ENCODE data around the gene WBP2. TPM values are rescaled to one million over a fixed set of nuclear protein-coding genes. Genes with fewer than 3 reads are reported as not detected.

The WBP2 gene
- total and polyA plus RNA-seq, 2 of the 13 experiments (the other 11 are each of a cell fraction or from before 2014, with no cell fraction given) = 29.2 to 29.5 TPM

DNA sequence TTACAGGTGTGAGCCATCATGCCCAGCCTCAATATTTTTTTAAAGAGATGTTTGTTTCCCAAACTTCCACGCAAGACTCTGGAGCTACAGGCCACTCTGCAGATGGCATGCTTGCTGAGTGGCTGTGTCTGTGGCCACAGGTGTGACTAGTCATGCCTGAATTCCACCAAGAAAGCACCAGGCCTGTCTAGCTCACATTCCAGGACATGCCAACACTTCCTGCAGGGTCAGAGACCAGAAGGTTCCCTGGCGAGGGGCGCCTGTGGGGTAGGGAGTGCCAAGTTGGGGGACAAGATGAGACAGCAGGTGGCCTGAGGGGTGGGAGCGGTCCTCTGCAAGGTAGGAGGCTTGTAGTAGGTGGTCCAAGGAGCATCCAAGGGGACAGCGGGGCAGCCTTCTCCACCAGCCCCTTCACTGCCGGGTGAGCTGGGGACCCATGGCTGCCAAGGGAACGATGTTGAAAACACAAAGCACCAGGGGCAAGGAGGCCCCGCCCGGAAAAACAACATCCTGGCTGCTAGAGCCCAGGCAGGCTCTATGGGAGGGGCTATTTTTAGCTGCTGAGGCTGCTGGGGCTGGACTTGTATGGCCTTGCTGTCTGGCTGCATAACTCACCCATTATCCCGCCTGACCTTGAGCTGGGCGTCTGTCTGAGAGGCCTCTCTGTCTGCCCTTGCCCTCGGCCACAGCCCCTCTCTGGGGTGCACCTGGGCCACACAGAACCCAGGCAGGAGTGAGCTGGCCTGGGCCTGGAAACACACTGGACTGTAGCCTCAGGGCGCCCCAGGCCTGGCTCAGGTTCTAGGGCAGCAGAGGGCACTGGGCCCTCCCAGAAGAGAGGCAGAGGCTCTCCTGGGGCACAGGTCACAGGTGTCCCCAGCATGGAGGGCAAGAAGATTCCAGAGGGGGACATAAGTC is 17.6 kb upstream of the WBP2 start (continued):
- TF ChIP-seq, protein P1, sequence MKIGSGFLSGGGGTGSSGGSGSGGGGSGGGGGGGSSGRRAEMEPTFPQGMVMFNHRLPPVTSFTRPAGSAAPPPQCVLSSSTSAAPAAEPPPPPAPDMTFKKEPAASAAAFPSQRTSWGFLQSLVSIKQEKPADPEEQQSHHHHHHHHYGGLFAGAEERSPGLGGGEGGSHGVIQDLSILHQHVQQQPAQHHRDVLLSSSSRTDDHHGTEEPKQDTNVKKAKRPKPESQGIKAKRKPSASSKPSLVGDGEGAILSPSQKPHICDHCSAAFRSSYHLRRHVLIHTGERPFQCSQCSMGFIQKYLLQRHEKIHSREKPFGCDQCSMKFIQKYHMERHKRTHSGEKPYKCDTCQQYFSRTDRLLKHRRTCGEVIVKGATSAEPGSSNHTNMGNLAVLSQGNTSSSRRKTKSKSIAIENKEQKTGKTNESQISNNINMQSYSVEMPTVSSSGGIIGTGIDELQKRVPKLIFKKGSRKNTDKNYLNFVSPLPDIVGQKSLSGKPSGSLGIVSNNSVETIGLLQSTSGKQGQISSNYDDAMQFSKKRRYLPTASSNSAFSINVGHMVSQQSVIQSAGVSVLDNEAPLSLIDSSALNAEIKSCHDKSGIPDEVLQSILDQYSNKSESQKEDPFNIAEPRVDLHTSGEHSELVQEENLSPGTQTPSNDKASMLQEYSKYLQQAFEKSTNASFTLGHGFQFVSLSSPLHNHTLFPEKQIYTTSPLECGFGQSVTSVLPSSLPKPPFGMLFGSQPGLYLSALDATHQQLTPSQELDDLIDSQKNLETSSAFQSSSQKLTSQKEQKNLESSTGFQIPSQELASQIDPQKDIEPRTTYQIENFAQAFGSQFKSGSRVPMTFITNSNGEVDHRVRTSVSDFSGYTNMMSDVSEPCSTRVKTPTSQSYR (CRISPR knock-in tag; IDR thresholded peaks at IDR 0.05; ENCODE audit: borderline replicate concordance) = peak; percentile 77; the same call in 1 of the 2 replicates
- TF ChIP-seq MZF1 (CRISPR knock-in tag; IDR thresholded peaks at IDR 0.05; ENCODE audit: borderline replicate concordance) (no peak), GZF1 (CRISPR knock-in tag; IDR thresholded peaks at IDR 0.05) (peak; percentile 82), RFX3 (CRISPR knock-in tag; IDR thresholded peaks at IDR 0.05) (peak; percentile 68), AGO1 (IDR thresholded peaks at IDR 0.05; ENCODE audit: low read depth, low read length, poor library complexity, severe bottlenecking) (peak; percentile 94), RFXAP (CRISPR knock-in tag; IDR thresholded peaks at IDR 0.05; ENCODE audit: borderline replicate concordance) (peak; percentile 95; the same call in 1 of the 2 replicates), CHCHD3 (CRISPR knock-in tag; IDR thresholded peaks at IDR 0.05) (no peak), NFATC3 (CRISPR knock-in tag; IDR thresholded peaks at IDR 0.05) (no peak; the same call in 1 of the 2 replicates), HNRNPUL1 (IDR thresholded peaks at IDR 0.05; ENCODE audit: low read depth, low read length) (no peak), NR2F1 (CRISPR knock-in tag; IDR thresholded peaks at IDR 0.05) (peak; percentile 23 to 58; a peak in 2 of 4 replicates), ZNF441 (CRISPR knock-in tag; IDR thresholded peaks at IDR 0.05; ENCODE audit: borderline replicate concordance) (peak; percentile 74), MEIS1 (CRISPR knock-in tag; IDR thresholded peaks at IDR 0.05; ENCODE audit: borderline replicate concordance) (peak; percentile 55; the same call in 1 of the 2 replicates)
- TF ChIP-seq, protein P2, sequence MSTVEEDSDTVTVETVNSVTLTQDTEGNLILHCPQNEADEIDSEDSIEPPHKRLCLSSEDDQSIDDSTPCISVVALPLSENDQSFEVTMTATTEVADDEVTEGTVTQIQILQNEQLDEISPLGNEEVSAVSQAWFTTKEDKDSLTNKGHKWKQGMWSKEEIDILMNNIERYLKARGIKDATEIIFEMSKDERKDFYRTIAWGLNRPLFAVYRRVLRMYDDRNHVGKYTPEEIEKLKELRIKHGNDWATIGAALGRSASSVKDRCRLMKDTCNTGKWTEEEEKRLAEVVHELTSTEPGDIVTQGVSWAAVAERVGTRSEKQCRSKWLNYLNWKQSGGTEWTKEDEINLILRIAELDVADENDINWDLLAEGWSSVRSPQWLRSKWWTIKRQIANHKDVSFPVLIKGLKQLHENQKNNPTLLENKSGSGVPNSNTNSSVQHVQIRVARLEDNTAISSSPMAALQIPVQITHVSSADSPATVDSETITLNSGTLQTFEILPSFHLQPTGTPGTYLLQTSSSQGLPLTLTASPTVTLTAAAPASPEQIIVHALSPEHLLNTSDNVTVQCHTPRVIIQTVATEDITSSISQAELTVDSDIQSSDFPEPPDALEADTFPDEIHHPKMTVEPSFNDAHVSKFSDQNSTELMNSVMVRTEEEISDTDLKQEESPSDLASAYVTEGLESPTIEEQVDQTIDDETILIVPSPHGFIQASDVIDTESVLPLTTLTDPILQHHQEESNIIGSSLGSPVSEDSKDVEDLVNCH (CRISPR knock-in tag; IDR thresholded peaks at IDR 0.05) = no peak
- TF ChIP-seq, protein P3, sequence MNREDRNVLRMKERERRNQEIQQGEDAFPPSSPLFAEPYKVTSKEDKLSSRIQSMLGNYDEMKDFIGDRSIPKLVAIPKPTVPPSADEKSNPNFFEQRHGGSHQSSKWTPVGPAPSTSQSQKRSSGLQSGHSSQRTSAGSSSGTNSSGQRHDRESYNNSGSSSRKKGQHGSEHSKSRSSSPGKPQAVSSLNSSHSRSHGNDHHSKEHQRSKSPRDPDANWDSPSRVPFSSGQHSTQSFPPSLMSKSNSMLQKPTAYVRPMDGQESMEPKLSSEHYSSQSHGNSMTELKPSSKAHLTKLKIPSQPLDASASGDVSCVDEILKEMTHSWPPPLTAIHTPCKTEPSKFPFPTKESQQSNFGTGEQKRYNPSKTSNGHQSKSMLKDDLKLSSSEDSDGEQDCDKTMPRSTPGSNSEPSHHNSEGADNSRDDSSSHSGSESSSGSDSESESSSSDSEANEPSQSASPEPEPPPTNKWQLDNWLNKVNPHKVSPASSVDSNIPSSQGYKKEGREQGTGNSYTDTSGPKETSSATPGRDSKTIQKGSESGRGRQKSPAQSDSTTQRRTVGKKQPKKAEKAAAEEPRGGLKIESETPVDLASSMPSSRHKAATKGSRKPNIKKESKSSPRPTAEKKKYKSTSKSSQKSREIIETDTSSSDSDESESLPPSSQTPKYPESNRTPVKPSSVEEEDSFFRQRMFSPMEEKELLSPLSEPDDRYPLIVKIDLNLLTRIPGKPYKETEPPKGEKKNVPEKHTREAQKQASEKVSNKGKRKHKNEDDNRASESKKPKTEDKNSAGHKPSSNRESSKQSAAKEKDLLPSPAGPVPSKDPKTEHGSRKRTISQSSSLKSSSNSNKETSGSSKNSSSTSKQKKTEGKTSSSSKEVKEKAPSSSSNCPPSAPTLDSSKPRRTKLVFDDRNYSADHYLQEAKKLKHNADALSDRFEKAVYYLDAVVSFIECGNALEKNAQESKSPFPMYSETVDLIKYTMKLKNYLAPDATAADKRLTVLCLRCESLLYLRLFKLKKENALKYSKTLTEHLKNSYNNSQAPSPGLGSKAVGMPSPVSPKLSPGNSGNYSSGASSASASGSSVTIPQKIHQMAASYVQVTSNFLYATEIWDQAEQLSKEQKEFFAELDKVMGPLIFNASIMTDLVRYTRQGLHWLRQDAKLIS (CRISPR knock-in tag; IDR thresholded peaks at IDR 0.05) = peak; percentile 84
- TF ChIP-seq, protein P4, sequence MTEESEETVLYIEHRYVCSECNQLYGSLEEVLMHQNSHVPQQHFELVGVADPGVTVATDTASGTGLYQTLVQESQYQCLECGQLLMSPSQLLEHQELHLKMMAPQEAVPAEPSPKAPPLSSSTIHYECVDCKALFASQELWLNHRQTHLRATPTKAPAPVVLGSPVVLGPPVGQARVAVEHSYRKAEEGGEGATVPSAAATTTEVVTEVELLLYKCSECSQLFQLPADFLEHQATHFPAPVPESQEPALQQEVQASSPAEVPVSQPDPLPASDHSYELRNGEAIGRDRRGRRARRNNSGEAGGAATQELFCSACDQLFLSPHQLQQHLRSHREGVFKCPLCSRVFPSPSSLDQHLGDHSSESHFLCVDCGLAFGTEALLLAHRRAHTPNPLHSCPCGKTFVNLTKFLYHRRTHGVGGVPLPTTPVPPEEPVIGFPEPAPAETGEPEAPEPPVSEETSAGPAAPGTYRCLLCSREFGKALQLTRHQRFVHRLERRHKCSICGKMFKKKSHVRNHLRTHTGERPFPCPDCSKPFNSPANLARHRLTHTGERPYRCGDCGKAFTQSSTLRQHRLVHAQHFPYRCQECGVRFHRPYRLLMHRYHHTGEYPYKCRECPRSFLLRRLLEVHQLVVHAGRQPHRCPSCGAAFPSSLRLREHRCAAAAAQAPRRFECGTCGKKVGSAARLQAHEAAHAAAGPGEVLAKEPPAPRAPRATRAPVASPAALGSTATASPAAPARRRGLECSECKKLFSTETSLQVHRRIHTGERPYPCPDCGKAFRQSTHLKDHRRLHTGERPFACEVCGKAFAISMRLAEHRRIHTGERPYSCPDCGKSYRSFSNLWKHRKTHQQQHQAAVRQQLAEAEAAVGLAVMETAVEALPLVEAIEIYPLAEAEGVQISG (CRISPR knock-in tag; IDR thresholded peaks at IDR 0.05) = peak; percentile 92

Data from HepG2 (cell line).